SU-DHL-6 (cell line): Measurements from ENCODE around the gene ACER3.

Experiments
- H2AFZ ChIP-seq: fragments of 200-600 bp; sonication (generic); 2 replicates; pipeline ENCODE4 v1.6.1; 2014; ENCODE audit warnings: low read depth, mild to moderate bottlenecking, moderate library complexity, mixed read lengths, antibody characterized with exemption, low read length; ENCODE audit not compliant: severe bottlenecking
- H3F3A ChIP-seq: fragments of 200-600 bp; shearing (Covaris generic); 2 replicates; pipeline ENCODE4 v1.6.0; 2016; ENCODE audit warnings: antibody characterized with exemption, mild to moderate bottlenecking; ENCODE audit not compliant: insufficient read depth
- H3K27ac ChIP-seq: fragments of 200-600 bp; sonication (generic); 2 replicates; pipeline ENCODE4 v1.5.1; 2016; ENCODE audit warnings: low read depth, mild to moderate bottlenecking, low read length, moderate library complexity, mixed read lengths
- H3K27me3 ChIP-seq: fragments of 200-600 bp; sonication (generic), shearing (Covaris generic); 2 replicates; pipeline ENCODE4 v1.6.0; 2014; ENCODE audit warnings: mild to moderate bottlenecking, low read length
- H3K36me3 ChIP-seq: fragments of 200-600 bp; sonication (generic); 2 replicates; pipeline ENCODE4 v1.6.1; 2014; ENCODE audit warnings: mild to moderate bottlenecking, low read length, mixed read lengths
- H3K4me2 ChIP-seq: fragments of 300-600, 200-600 bp; shearing (Covaris generic), sonication (generic); 2 replicates; pipeline ENCODE4 v1.6.0; 2014; ENCODE audit warnings: low read length, low read depth, mild to moderate bottlenecking; ENCODE audit not compliant: poor library complexity, severe bottlenecking
- H3K4me3 ChIP-seq: fragments of 200-600 bp; sonication (generic); 2 replicates; pipeline ENCODE4 v1.5.1; 2014; ENCODE audit warnings: antibody characterized with exemption, low read length, mild to moderate bottlenecking, mixed read lengths; ENCODE audit not compliant: insufficient read depth, poor library complexity, severe bottlenecking
- H3K79me2 ChIP-seq: fragments of 200-600 bp; sonication (generic); 2 replicates; pipeline ENCODE4 v1.6.1; 2014; ENCODE audit warnings: mild to moderate bottlenecking, low read length, moderate library complexity; ENCODE audit not compliant: insufficient read depth
- H3K9ac ChIP-seq: fragments of 200-600 bp; sonication (generic); 2 replicates; pipeline ENCODE4 v1.7.0; 2014; ENCODE audit warnings: mild to moderate bottlenecking, low read length
- H3K9me2 ChIP-seq: fragments of 200-600 bp; sonication (generic); replicated peaks from 2 replicates; pipeline ENCODE4 v1.6.1; 2014; ENCODE audit warnings: low read length; ENCODE audit not compliant: insufficient read depth
- H3K9me3 ChIP-seq: fragments of 200-600 bp; sonication (generic); 2 replicates; pipeline ENCODE4 v1.6.1; 2014; ENCODE audit warnings: low read length, mixed read lengths; ENCODE audit not compliant: insufficient read depth
- H4K20me1 ChIP-seq: fragments of 200-600 bp; sonication (generic); 2 replicates; pipeline ENCODE4 v1.6.1; 2014; ENCODE audit warnings: low read depth, mild to moderate bottlenecking, antibody characterized with exemption, low read length, moderate library complexity, mixed read lengths
- EZH2phosphoT487 ChIP-seq: fragments of 200-600 bp; sonication (generic), shearing (Covaris generic); conservative IDR thresholded peaks from 2 replicates; pipeline ENCODE4 v1.6.1; 2018; ENCODE audit warnings: mild to moderate bottlenecking, antibody characterized with exemption, low read length, moderate library complexity, mixed read lengths
- TF ChIP-seq, protein P1 (sequence below): fragments of 200-600 bp; sonication (generic); IDR thresholded peaks from one replicate; pipeline ENCODE4 v1.5.1; 2017; ENCODE audit warnings: antibody characterized with exemption, mild to moderate bottlenecking, low read length, moderate library complexity; ENCODE audit not compliant: insufficient read depth, poor library complexity, severe bottlenecking

ACER3 gene

GRCh38 chr11:76919467-76919866 lies 58.7 kb downstream of the ACER3 start:
- TF ChIP-seq, protein P1, sequence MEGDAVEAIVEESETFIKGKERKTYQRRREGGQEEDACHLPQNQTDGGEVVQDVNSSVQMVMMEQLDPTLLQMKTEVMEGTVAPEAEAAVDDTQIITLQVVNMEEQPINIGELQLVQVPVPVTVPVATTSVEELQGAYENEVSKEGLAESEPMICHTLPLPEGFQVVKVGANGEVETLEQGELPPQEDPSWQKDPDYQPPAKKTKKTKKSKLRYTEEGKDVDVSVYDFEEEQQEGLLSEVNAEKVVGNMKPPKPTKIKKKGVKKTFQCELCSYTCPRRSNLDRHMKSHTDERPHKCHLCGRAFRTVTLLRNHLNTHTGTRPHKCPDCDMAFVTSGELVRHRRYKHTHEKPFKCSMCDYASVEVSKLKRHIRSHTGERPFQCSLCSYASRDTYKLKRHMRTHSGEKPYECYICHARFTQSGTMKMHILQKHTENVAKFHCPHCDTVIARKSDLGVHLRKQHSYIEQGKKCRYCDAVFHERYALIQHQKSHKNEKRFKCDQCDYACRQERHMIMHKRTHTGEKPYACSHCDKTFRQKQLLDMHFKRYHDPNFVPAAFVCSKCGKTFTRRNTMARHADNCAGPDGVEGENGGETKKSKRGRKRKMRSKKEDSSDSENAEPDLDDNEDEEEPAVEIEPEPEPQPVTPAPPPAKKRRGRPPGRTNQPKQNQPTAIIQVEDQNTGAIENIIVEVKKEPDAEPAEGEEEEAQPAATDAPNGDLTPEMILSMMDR, result no peak
- no peak for TF ChIP-seq EZH2phosphoT487

DNA sequence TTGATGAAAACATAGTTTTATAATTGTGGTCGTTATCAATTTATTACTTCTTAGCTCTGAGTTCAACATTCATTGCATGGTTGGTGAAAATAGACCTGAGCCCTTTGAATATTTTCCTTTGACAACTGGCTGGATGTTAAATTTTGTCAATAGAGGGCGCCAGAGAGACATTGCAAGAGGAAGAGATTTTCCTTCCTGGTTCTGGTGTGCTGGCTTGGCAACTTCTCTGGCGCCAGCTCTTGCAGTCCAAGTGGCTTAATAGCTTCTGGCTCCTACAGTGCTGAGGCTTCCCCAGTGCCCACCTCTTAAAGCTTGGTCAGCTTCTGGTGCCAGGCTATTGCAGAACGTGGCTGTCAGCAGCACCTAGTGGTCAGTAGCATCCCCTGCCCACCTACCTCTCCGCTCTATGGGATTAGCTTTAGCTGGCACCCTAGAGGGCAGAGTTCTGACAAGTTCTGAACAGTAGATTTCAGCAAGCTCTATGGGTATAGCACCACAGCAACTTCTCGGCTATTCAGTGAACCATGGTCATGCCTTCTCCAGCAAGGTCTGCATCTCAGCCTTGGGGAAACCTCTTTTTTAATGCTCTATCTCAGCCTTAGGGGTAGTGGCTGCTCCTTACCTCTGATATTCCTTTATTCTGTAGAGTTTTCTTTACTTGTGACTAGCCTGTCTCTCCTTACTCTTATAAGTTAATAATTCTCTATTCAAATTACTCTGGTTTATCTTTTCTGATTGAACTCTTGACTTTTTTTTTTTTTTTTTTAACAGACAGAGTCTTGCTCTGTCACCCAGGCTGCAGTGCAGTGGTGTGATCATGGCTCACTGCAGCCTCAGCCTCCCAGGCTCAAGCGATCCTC lies 59.4 kb downstream of the ACER3 start:
- peak overlapping the region; percentile 93 for H2AFZ ChIP-seq

More at GRCh38 chr11:76919467-76919866, 58.7 kb downstream of the ACER3 start:
- Histone ChIP-seq H4K20me1 (no peaks in the 10 kb centered on the region), H3K9ac (no peak overlapping the region), H3K4me3 (no peak overlapping the region), H3K27me3 (no peaks in the 10 kb centered on the region), H3K9me2 (no peaks in the 10 kb centered on the region), H3F3A (no peaks in the 10 kb centered on the region), H3K36me3 (no peaks in the 10 kb centered on the region), H3K27ac (no peak overlapping the region), H3K9me3 (no peaks in the 10 kb centered on the region), H3K4me2 (peak overlapping the region; percentile 55), H3K79me2 (no peaks in the 10 kb centered on the region), H2AFZ (no peak overlapping the region)

GRCh38 chr11:76927160-76927559 lies 66.4 kb downstream of the ACER3 start:
- Histone ChIP-seq H4K20me1 (no peaks in the 10 kb centered on the region), H3K4me2 (no peak overlapping the region), H3K27ac (no peak overlapping the region), H3K9me2 (no peaks in the 10 kb centered on the region), H3F3A (no peaks in the 10 kb centered on the region), H3K36me3 (no peaks in the 10 kb centered on the region), H2AFZ (no peak overlapping the region), H3K9ac (no peak overlapping the region), H3K27me3 (no peaks in the 10 kb centered on the region), H3K79me2 (no peaks in the 10 kb centered on the region), H3K9me3 (no peaks in the 10 kb centered on the region), H3K4me3 (no peak overlapping the region)
- TF ChIP-seq EZH2phosphoT487, result no peak
- TF ChIP-seq, protein P1, result no peak

More for the DNA sequence above, 59.4 kb downstream of the ACER3 start:
- Histone ChIP-seq H4K20me1 (no peaks in the 10 kb centered on the region), H3K9ac (peak overlapping the region; percentile 18; the same call in 1 of the 2 replicates), H3K4me2 (peak overlapping the region; percentile 55), H3K27ac (no peak overlapping the region), H3K27me3 (no peaks in the 10 kb centered on the region), H3K9me3 (no peaks in the 10 kb centered on the region), H3K9me2 (no peaks in the 10 kb centered on the region), H3K79me2 (no peaks in the 10 kb centered on the region), H3K36me3 (no peaks in the 10 kb centered on the region), H3K4me3 (no peak overlapping the region), H3F3A (no peaks in the 10 kb centered on the region)
- TF ChIP-seq, protein P1, result peak; percentile 96
- TF ChIP-seq EZH2phosphoT487, result no peak
